Endothelial cell of umbilical vein (primary cell): ENCODE data around the gene SH3BP2. TPM values are rescaled to one million over a fixed set of nuclear protein-coding genes. Genes with fewer than 3 reads are reported as not detected.

Source experiments
- BruUV-seq: library from RNA; stranded (reverse); fragments of 400-500 nt; replicated peaks from 2 replicates; lab custom pipeline; 2021; lab: Mats Ljungman, UMichigan
- CTCF ChIA-PET: fragments of 300-600, 350-600 bp; sonication (Branson Sonifier 250); formaldehyde crosslinking; loops from one replicate; lab custom pipeline; 2021; ENCODE audit warnings: antibody characterized with exemption, inconsistent platforms; lab: Charles Lee
- POLR2A ChIA-PET: fragments of 300-600, 350-600 bp; sonication (Branson Sonifier 250); formaldehyde crosslinking; loops from one replicate; lab custom pipeline; 2021; ENCODE audit warnings: antibody characterized with exemption, inconsistent platforms; lab: Charles Lee
- DNase-seq: peaks from one replicate; pipeline ENCODE4 v3.0.0-alpha.2; 2011; ENCODE audit warnings: low read depth, low spot score
- FAIRE-seq: peaks from 2 replicates; lab custom pipeline; 2011; peaks lifted over from hg19 to GRCh38; lab: Jason Lieb, UNC
- H2AFZ ChIP-seq: 2 replicates; pipeline ENCODE4 v1.6.0; 2012; ENCODE audit warnings: low read depth, low read length, control low read depth, inconsistent platforms
- H3K27ac ChIP-seq: 2 replicates; pipeline ENCODE4 v1.5.1; 2011; ENCODE audit warnings: low read depth, mild to moderate bottlenecking, control low read depth, low read length, moderate library complexity; ENCODE audit not compliant: insufficient read depth
- H3K27me3 ChIP-seq, 2 experiments: 2 replicates each; pipeline versions ENCODE4 v1.6.0 to v1.6.1; 2011; ENCODE audit warnings: low read length in 2 of 2, mixed read lengths in 1 of 2; ENCODE audit not compliant: control insufficient read depth in 2 of 2, insufficient read depth in 2 of 2
- H3K36me3 ChIP-seq, 2 experiments: 2 replicates in 1 of 2; 3 replicates in 1 of 2; pipeline ENCODE4 v1.5.1; 2011; ENCODE audit warnings: low read length in 2 of 2, mild to moderate bottlenecking in 1 of 2, moderate library complexity in 1 of 2; ENCODE audit not compliant: control insufficient read depth in 2 of 2, insufficient read depth in 2 of 2; ENCODE audit errors: extremely low read depth in 1 of 2
- H3K4me1 ChIP-seq: 3 replicates; pipeline ENCODE4 v1.5.1; 2011; ENCODE audit warnings: mild to moderate bottlenecking, low read length; ENCODE audit not compliant: control insufficient read depth, insufficient read depth; ENCODE audit errors: extremely low read depth
- H3K4me2 ChIP-seq: 2 replicates; pipeline ENCODE4 v1.6.1; 2011; ENCODE audit warnings: low read length, control low read depth, mixed read lengths; ENCODE audit not compliant: insufficient read depth
- H3K4me3 ChIP-seq, 3 experiments: fragments of 200-600 bp in 1 of 3; sonication (generic), shearing (Covaris generic) in 1 of 3; replicated peaks in 1 of 3; 2 replicates each; pipeline ENCODE4 v1.5.1; 2011 to 2016; ENCODE audit warnings: control low read depth in 3 of 3, low read length in 3 of 3, mild to moderate bottlenecking in 2 of 3, inconsistent platforms in 1 of 3, low read depth in 1 of 3, moderate library complexity in 1 of 3; ENCODE audit not compliant: insufficient read depth in 1 of 3
- H3K79me2 ChIP-seq: 2 replicates; pipeline ENCODE4 v1.6.0; 2012; ENCODE audit warnings: low read length, inconsistent platforms; ENCODE audit not compliant: control insufficient read depth, insufficient read depth
- H3K9ac ChIP-seq: replicated peaks from 2 replicates; pipeline ENCODE3; 2011; ENCODE audit warnings: low read length, control low read depth; ENCODE audit not compliant: insufficient read depth; ENCODE audit errors: extremely low read depth
- H3K9me1 ChIP-seq: replicated peaks from 3 replicates; pipeline ENCODE4 v1.6.0; 2011; ENCODE audit warnings: mild to moderate bottlenecking, low read length; ENCODE audit not compliant: control insufficient read depth, insufficient read depth; ENCODE audit errors: extremely low read depth
- H3K9me3 ChIP-seq: replicated peaks from 2 replicates; pipeline ENCODE4 v1.5.1; 2012; ENCODE audit warnings: low read length, inconsistent platforms; ENCODE audit not compliant: control insufficient read depth, insufficient read depth
- H4K20me1 ChIP-seq: replicated peaks from 2 replicates; pipeline ENCODE3; 2011; ENCODE audit warnings: mild to moderate bottlenecking, low read length; ENCODE audit not compliant: control insufficient read depth, insufficient read depth; ENCODE audit errors: extremely low read depth
- EZH2 ChIP-seq: IDR thresholded peaks from 2 replicates; pipeline ENCODE4 v1.6.1; 2012; ENCODE audit warnings: borderline replicate concordance, low read depth, mild to moderate bottlenecking, moderate library complexity, low read length, inconsistent platforms; ENCODE audit not compliant: severe bottlenecking
- FOS ChIP-seq: IDR thresholded peaks from 2 replicates; pipeline ENCODE4 v1.6.1; 2011; ENCODE audit warnings: mild to moderate bottlenecking, low read length, moderate library complexity, borderline replicate concordance; ENCODE audit not compliant: insufficient read depth
- GATA2 ChIP-seq: IDR thresholded peaks from 2 replicates; pipeline ENCODE4 v1.7.0; 2011; ENCODE audit warnings: low read depth, mild to moderate bottlenecking, moderate library complexity, mixed read lengths, low read length; ENCODE audit not compliant: insufficient read length, insufficient read depth
- JUN ChIP-seq: IDR thresholded peaks from 2 replicates; pipeline ENCODE4 v1.6.1; 2011; ENCODE audit warnings: borderline replicate concordance, low read depth; ENCODE audit not compliant: insufficient read length, insufficient read depth
- MYC ChIP-seq: IDR thresholded peaks from one replicate; pipeline ENCODE4 v1.6.1; 2011; ENCODE audit warnings: mild to moderate bottlenecking, low read depth, low read length
- POLR2A ChIP-seq: IDR thresholded peaks from 2 replicates; pipeline ENCODE4 v1.6.1; 2012; ENCODE audit warnings: low read depth, mild to moderate bottlenecking, control low read depth, low read length
- POLR2AphosphoS5 ChIP-seq: IDR thresholded peaks from 2 replicates; pipeline ENCODE4 v1.6.1; 2012; ENCODE audit warnings: low read depth, mild to moderate bottlenecking, control low read depth, low read length, moderate library complexity; ENCODE audit not compliant: insufficient read depth
- dilution Hi-C: fragments of 300-500 bp; cut with MboI; formaldehyde crosslinking; loops from one replicate; pipeline ENCODE4 v1.15.0; 2019; ENCODE audit warnings: low sequenced_read_pairs; ENCODE audit not compliant: extremely low pct_ligation_motif_present
- intact Hi-C: fragments of 100-400 bp; cut with micrococcal nuclease; formaldehyde crosslinking; loops from one replicate; pipeline ENCODE4 v1.10.0; 2022
- polyA plus RNA-seq, 4 experiments: library from polyadenylated mRNA; depleted of rRNA in 3 of 4; stranded (reverse) in 3 of 4; unstranded in 1 of 4; fragments of >200 nt; gene quantifications; 2 replicates each; pipeline versions ENCODE4 v1.2.1 to v1.2.3, GENCODE V29; 2011 to 2012; ENCODE audit warnings: missing spikeins in 1 of 4
- total RNA-seq: library from RNA; stranded (reverse); gene quantifications from 2 replicates; pipeline ENCODE4 v1.2.3, GENCODE V29; 2021
- TF ChIP-seq, protein P1 (sequence below): IDR thresholded peaks from 2 replicates; pipeline ENCODE4 v1.6.1; 2011; ENCODE audit not compliant: insufficient read depth, insufficient read length
- TF ChIP-seq, protein P2 (sequence below), 2 donors: IDR thresholded peaks; 1 replicate in 1 of 2; 2 replicates in 1 of 2; pipeline ENCODE4 v1.5.1; 2011; ENCODE audit warnings: low read length in 2 of 2, mild to moderate bottlenecking in 2 of 2, moderate library complexity in 2 of 2, control low read depth in 1 of 2, inconsistent platforms in 1 of 2, low read depth in 1 of 2; ENCODE audit not compliant: insufficient read depth in 1 of 2; ENCODE audit errors: extremely low read depth in 1 of 2

SH3BP2 gene
- total and polyA plus RNA-seq, 2 donors (not counting 3 experiments of a cell fraction or from before 2014, with no cell fraction given), result 69.2 to 73.9 TPM

DNA sequence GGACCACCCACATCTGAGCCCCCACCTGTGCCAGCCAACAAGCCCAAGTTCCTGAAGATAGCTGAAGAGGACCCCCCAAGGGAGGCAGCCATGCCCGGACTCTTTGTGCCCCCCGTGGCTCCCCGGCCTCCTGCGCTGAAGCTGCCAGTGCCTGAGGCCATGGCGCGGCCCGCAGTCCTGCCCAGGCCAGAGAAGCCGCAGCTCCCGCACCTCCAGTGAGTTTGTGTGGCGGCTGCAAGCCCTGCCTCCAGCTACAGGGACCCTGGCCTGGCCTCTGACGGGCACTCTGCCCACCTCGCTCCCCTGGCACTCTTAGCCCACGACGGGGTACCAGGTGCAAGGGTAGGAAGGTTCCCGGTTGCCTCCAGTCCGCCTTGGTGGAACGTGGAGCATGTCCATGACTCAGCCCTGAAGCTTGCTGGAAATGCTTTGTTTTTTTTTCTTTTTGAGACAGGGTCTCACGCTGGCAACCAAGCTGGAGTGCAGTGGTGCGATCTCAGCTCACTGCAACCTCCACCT is 37.1 kb downstream of the SH3BP2 start:
- Histone ChIP-seq H3K27ac (no peak overlapping the region), H3K4me1 (no peaks in the 10 kb centered on the region), H3K4me3 (no peak overlapping the region), H3K4me2 (no peak overlapping the region), H2AFZ (no peak overlapping the region), H3K27me3 (no peaks in the 10 kb centered on the region), H3K79me2 (no peaks in the 10 kb centered on the region), H3K9me1 (no peaks in the 10 kb centered on the region), H3K9me3 (no peaks in the 10 kb centered on the region), H3K36me3 (peaks cover 5 to 64% of the 10 kb centered on the region in 2 experiments), H3K9ac (no peak overlapping the region), H4K20me1 (no peaks in the 10 kb centered on the region)
- POLR2A ChIA-PET, result no interaction called here
- DNase-seq, result no peak
- no peak for FAIRE-seq
- TF ChIP-seq, protein P1, sequence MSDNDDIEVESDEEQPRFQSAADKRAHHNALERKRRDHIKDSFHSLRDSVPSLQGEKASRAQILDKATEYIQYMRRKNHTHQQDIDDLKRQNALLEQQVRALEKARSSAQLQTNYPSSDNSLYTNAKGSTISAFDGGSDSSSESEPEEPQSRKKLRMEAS, result no peak
- no peak for TF ChIP-seq POLR2A
- no peak for TF ChIP-seq MYC
- TF ChIP-seq, protein P2, sequence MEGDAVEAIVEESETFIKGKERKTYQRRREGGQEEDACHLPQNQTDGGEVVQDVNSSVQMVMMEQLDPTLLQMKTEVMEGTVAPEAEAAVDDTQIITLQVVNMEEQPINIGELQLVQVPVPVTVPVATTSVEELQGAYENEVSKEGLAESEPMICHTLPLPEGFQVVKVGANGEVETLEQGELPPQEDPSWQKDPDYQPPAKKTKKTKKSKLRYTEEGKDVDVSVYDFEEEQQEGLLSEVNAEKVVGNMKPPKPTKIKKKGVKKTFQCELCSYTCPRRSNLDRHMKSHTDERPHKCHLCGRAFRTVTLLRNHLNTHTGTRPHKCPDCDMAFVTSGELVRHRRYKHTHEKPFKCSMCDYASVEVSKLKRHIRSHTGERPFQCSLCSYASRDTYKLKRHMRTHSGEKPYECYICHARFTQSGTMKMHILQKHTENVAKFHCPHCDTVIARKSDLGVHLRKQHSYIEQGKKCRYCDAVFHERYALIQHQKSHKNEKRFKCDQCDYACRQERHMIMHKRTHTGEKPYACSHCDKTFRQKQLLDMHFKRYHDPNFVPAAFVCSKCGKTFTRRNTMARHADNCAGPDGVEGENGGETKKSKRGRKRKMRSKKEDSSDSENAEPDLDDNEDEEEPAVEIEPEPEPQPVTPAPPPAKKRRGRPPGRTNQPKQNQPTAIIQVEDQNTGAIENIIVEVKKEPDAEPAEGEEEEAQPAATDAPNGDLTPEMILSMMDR (IDR thresholded peaks at IDR 0.05; ENCODE audit: extremely low read depth in 1 of 2, insufficient read depth in 1 of 2, low read depth in 1 of 2, low read length in 2 of 2), result no peak
- no peak for TF ChIP-seq JUN
- no peak for TF ChIP-seq FOS
- TF ChIP-seq POLR2AphosphoS5, result no peak
- no peak for TF ChIP-seq GATA2
- TF ChIP-seq EZH2, result no peak
- CTCF ChIA-PET, result no interaction called here
- no TSS peak for BruUV-seq
- intact Hi-C loops, result no loop called here
- dilution Hi-C loops, result no loop called here
